Transverse colon (tissue), 4 donors: ENCODE results near the gene PDE1C. TPM values are rescaled to one million over a fixed set of nuclear protein-coding genes. Genes with fewer than 3 reads are reported as not detected.

ENCODE experiments used
- DNase-seq: peaks from one replicate; pipeline ENCODE4 v3.0.0-alpha.2; 2019
- H3K27ac ChIP-seq, 4 donors: fragments of 200-600 bp; sonication (generic); 2 replicates each; pipeline ENCODE4 v1.5.1; 2016 to 2018; ENCODE audit warnings: inconsistent platforms in 4 of 4
- H3K27me3 ChIP-seq: fragments of 200-600 bp; sonication (generic); 2 replicates; pipeline ENCODE4 v1.5.1; 2017; ENCODE audit warnings: inconsistent platforms
- H3K36me3 ChIP-seq, 4 donors: fragments of 200-600 bp; sonication (generic); 2 replicates each; pipeline ENCODE4 v1.5.1; 2017 to 2019; ENCODE audit warnings: inconsistent platforms in 4 of 4
- H3K4me1 ChIP-seq, 4 donors: fragments of 200-600 bp; sonication (generic); 2 replicates each; pipeline ENCODE4 v1.5.1; 2017 to 2020; ENCODE audit warnings: inconsistent platforms in 4 of 4
- H3K4me3 ChIP-seq, 4 donors: fragments of 200-600 bp; sonication (generic); 1 replicate in 1 of 4; 2 replicates in 3 of 4; pipeline versions ENCODE4 v1.5.1 to v1.6.1; 2017 to 2019; ENCODE audit warnings: inconsistent platforms in 4 of 4
- H3K9me3 ChIP-seq, 2 donors: fragments of 200-600 bp; sonication (generic); 2 replicates each; pipeline ENCODE4 v1.5.1; 2017 to 2019; ENCODE audit warnings: inconsistent platforms in 2 of 2
- EP300 ChIP-seq: sonication (generic); formaldehyde crosslinking; IDR thresholded peaks from one replicate; pipeline ENCODE4 v1.6.1; 2017; ENCODE audit warnings: antibody characterized with exemption, low read depth
- POLR2A ChIP-seq: fragments of 450-650 bp; IDR thresholded peaks from one replicate; pipeline ENCODE4 v1.6.1; 2016; ENCODE audit warnings: antibody characterized with exemption, mild to moderate bottlenecking, moderate library complexity
- POLR2AphosphoS5 ChIP-seq, 3 donors: sonication (generic); formaldehyde crosslinking; IDR thresholded peaks; one replicate each; pipeline ENCODE4 v1.6.1; 2016; ENCODE audit warnings: antibody characterized with exemption in 3 of 3
- WGBS, 2 donors: methylation state at CpG; one replicate each; pipeline ENCODE4 v1.1.5; 2018; ENCODE audit warnings: low coverage in 1 of 2; 5-methylcytosine and 5-hydroxymethylcytosine counted together
- in situ Hi-C, 4 donors: fragments of 200-750 bp; cut with MboI; loops; one replicate each; pipeline versions ENCODE4 v1.15.0 to v1.15.1; 2017; ENCODE audit warnings: low sequenced_read_pairs in 3 of 4, low pct_ligation_motif_present in 1 of 4, low pct_unique_long_range_greater_than_20kb in 1 of 4
- intact Hi-C: fragments of 100-400 bp; cut with DNase I; formaldehyde crosslinking; loops from one replicate; pipeline ENCODE4 v1.15.1; 2023; ENCODE audit warnings: low total_unique reads
- total RNA-seq, 4 donors: library from RNA; depleted of rRNA; stranded (reverse); fragments of >200 nt; gene quantifications; one replicate each; pipeline ENCODE4 v1.1.0, GENCODE V29; 2016
- TF ChIP-seq, protein P1 (sequence below), 5 experiments: fragments of 200-600 bp in 3 of 5; fragments of 450-650 bp in 2 of 5; sonication (generic) in 3 of 5; IDR thresholded peaks; 1 replicate in 2 of 5; 2 replicates in 3 of 5; pipeline ENCODE4 v1.5.1; 2016 to 2017; ENCODE audit warnings: antibody characterized with exemption in 5 of 5, inconsistent platforms in 3 of 5, mild to moderate bottlenecking in 2 of 5, moderate library complexity in 1 of 5

The PDE1C gene
- total RNA-seq: 1 to 10 TPM; 1.5 to 8.4 (median 2.9) TPM

DNA sequence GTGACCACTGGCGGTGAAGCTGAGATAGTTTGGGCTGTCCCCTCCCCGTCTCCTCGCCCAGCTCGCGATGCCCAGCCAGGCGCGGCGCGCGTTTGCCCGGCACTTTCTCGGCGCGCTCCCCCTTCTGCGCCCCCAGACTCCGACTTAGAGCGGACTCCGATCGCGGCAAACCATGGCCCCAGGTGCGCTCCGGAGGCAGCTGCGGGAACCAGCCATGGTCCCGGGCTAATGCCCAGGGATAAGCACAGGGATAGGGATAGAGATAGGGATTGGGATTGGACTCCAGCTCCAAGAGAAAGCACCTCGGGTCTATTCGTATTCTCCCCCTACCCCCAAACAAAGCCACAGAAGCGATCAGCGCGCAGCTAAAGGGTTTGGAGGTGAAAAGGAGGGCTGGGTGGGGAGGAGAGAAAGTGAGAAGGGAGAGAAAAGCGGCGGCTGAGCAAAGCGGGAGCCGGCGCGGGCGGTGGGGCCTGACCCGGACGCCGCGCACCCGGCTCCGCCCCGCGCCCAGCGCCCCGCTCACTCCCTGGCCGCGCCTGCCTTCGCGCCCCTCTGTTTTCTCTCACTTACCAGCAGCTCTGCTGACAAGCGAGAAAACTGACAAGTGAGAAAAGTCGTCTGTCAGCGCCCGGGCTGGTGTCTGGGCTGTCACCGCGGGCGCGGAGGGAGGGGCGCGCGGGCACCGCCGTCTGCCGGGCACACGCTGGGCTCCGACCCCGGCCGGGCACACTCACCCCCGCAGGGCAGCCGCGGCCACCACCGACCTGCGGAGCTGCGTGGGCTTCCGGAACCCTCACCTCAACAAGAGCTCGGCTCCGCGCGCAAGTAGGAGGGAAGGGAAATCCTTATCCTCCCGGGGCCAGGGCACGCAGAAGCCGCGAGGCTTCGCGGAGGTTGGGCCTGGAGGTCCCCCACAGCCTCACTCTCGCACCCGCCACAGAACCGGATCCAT lies at the start of gene PDE1C:
Gene PDE1C, minus strand, starts transcription at position 2 of the 955 bp plus-strand sequence.
- TF ChIP-seq POLR2A (no peak), EP300 (no peak), POLR2AphosphoS5 (IDR thresholded peaks at IDR 0.05) (no peak)
- TF ChIP-seq, protein P1, sequence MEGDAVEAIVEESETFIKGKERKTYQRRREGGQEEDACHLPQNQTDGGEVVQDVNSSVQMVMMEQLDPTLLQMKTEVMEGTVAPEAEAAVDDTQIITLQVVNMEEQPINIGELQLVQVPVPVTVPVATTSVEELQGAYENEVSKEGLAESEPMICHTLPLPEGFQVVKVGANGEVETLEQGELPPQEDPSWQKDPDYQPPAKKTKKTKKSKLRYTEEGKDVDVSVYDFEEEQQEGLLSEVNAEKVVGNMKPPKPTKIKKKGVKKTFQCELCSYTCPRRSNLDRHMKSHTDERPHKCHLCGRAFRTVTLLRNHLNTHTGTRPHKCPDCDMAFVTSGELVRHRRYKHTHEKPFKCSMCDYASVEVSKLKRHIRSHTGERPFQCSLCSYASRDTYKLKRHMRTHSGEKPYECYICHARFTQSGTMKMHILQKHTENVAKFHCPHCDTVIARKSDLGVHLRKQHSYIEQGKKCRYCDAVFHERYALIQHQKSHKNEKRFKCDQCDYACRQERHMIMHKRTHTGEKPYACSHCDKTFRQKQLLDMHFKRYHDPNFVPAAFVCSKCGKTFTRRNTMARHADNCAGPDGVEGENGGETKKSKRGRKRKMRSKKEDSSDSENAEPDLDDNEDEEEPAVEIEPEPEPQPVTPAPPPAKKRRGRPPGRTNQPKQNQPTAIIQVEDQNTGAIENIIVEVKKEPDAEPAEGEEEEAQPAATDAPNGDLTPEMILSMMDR (IDR thresholded peaks at IDR 0.05): no peak
- 2 to 4% methylated on average over 8 to 71 of the region's 88 CpGs for WGBS, 2 donors
- peaks cover 58% of the 10 kb centered on the region for H3K27me3 ChIP-seq
- in situ Hi-C loops: no loop called here
- intact Hi-C loops: no loop called here
- H3K27ac ChIP-seq: peak within 1 kb of the TSS; percentile 30 to 68 (median 62)
- H3K9me3 ChIP-seq: no peaks in the 10 kb centered on the region
- no peaks in the 10 kb centered on the region for H3K36me3 ChIP-seq
- peak within 1 kb of the TSS; percentile 18 to 53 (median 34) for H3K4me3 ChIP-seq
- peaks cover 0 to 15% (median 0%) of the 10 kb centered on the region in 4 donors for H3K4me1 ChIP-seq
- DNase-seq: no peak

DNA sequence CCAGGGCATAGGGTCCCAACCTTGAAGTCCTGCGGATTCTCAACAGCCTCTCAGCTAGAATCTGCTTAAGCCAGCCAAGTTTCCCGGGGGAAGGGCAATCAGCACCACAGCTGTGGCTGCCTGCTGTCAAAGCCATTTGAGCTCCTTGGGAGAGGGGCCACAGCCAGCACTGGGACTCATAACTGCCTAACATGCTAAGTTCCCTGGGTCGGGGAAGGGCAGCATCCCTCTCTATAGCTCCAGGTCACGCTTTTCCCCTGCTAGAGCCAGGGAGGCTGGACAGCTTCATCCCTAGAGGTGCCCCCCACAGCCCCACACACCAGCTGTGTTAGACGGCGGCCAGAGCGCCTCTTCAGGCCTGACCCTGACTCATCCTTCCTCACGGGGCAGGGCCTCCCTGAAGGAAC lies 49.6 kb upstream of the PDE1C start:
- WGBS, 2 donors: 70% methylated on average over 2 to 8 of the region's 8 CpGs
- no peak overlapping the region for H3K27ac ChIP-seq

DNA sequence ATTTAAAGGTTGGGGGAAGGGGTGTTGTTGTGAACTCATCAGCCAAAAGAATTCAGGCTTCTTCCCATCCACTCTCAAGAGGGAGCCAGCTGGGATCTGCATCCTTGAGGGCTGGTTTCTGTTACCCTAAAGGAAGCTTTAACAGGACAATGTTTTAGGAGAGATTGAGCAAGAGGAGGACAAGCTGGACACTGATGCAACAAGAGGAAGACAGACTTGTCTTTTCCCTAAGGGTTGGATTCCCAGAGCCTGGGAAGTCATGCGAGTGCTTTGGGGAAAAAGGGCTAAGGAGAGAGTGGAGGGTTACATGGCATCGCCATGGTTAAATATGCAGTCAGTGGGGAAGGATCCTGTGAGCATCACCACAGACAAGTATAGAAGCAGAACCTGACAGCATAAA lies 47.6 kb upstream of the PDE1C start:
- intact Hi-C loops (no loop called here), in situ Hi-C loops (no loop called here)
- TF ChIP-seq POLR2A (no peak), POLR2AphosphoS5 (IDR thresholded peaks at IDR 0.05) (no peak), EP300 (no peak)
- TF ChIP-seq, protein P1 (IDR thresholded peaks at IDR 0.05): no peak
- DNase-seq: no peak
- Histone ChIP-seq H3K4me1 (no peaks in the 10 kb centered on the region), H3K27me3 (no peaks in the 10 kb centered on the region), H3K4me3 (no peak overlapping the region), H3K27ac (no peak overlapping the region), H3K9me3 (no peaks in the 10 kb centered on the region), H3K36me3 (no peaks in the 10 kb centered on the region)
- 41 to 60% methylated on average over 1 to 2 of the region's 2 CpGs for WGBS, 2 donors

More for the DNA sequence above, 49.6 kb upstream of the PDE1C start:
- Histone ChIP-seq H3K27me3 (no peaks in the 10 kb centered on the region), H3K4me1 (no peaks in the 10 kb centered on the region), H3K4me3 (no peak overlapping the region), H3K36me3 (no peaks in the 10 kb centered on the region), H3K9me3 (peaks cover 0 to 3% of the 10 kb centered on the region in 2 donors)
- in situ Hi-C loops: no loop called here
- TF ChIP-seq, protein P1 (IDR thresholded peaks at IDR 0.05): no peak
- no peak for TF ChIP-seq EP300
- TF ChIP-seq POLR2A: no peak
- no peak for TF ChIP-seq POLR2AphosphoS5 (IDR thresholded peaks at IDR 0.05)
- intact Hi-C loops: no loop called here
- DNase-seq: no peak

DNA sequence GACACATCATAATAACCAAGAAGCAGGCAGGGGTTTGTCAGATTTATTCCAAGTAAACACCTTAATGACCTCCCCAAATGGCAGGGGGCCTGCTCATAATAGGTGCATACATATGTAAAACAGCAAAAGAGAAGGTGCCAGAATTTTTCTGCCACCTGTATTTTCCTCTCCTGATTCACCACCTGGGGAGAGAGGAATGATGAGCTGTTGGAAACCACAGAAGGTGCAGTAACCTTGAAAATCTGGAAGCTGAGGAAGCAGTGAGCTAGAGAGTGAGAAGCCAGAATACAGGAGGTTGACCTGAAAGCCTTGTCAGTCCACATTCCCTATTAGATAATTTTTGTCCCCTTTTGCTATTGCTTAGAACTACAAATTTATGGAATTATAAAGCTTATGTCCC lies 46.2 kb upstream of the PDE1C start:
- Histone ChIP-seq H3K27me3 (no peaks in the 10 kb centered on the region), H3K36me3 (no peaks in the 10 kb centered on the region), H3K4me3 (no peak overlapping the region), H3K9me3 (peaks cover 1 to 9% of the 10 kb centered on the region in 2 donors), H3K4me1 (no peaks in the 10 kb centered on the region), H3K27ac (no peak overlapping the region)
- TF ChIP-seq POLR2A (no peak), EP300 (no peak)
- in situ Hi-C loops (no loop called here), intact Hi-C loops (no loop called here)
- DNase-seq: no peak
